ENCODE measurements around the gene SERPINA6. TPM values are rescaled to one million over a fixed set of nuclear protein-coding genes. Genes with fewer than 3 reads are reported as not detected.
"Not testable (repeated sequence)": the region's sequence is repeated elsewhere in the genome, so short reads cannot be mapped to it uniquely, and the experiment has no call there.

Gene SERPINA6
- total RNA-seq, 1 experiment from 2014 or later = not detected

- no TSS peak for BruUV-seq (replicated peaks)
- CTCF ChIA-PET = no interaction called here
- intact Hi-C loops (cut with micrococcal nuclease; ENCODE audit: unreplicated experiment) = no loop called here
Measured at GRCh38 chr14:94278731-94279130, 44.4 kb downstream of the SERPINA6 start.

DNA sequence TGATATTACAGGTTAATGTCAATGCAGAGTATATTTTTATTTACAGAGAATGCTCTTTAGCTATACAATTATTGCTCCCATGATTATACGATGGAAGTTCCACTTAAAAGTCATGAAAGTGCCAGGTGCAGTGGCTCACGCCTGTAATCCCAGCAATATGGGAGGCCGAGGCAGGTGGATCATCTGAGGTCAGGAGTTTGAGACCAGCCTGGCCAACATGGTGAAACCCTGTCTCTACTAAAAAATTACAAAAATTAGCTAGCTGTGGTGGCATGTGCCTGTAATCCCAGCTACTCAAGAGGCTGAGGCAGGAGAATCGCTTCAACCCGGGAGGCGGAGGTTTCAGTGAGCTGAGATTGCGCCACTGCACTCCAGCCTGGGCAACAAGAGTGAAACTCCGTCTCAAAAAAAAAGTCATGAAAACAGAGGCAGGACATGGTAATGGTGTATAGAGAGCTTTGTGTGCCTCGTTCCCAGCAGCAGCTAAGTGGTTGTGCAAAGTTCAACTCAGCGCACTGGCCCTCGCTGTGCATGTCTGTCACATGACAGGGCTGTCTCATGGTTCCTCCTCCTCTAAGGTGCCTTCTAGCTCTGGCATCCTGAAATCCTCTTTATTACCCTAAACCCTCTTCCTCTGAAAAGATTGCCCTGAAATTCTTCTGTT lies 46.1 kb downstream of the SERPINA6 start:
- POLR2A ChIA-PET (ENCODE audit: unreplicated experiment); intact Hi-C loops (cut with micrococcal nuclease; ENCODE audit: unreplicated experiment); H3K4me3 ChIP-seq; H3F3A ChIP-seq (ENCODE audit: insufficient read depth, low read depth); H3K4me1 ChIP-seq (replicated peaks; ENCODE audit: insufficient read depth); H3K27me3 ChIP-seq (ENCODE audit: insufficient read depth, low read depth); H3K4me2 ChIP-seq; H3K9me2 ChIP-seq (ENCODE audit: insufficient read depth); BruUV-seq (replicated peaks); H3K27ac ChIP-seq; H2AFZ ChIP-seq; H4K20me1 ChIP-seq (ENCODE audit: insufficient read depth); DNase-seq; H3K9me3 ChIP-seq (ENCODE audit: insufficient read depth, low read depth); H3K79me2 ChIP-seq (ENCODE audit: low read depth); CTCF ChIA-PET; H3K36me3 ChIP-seq (ENCODE audit: low read depth): not testable (repeated sequence)

More at GRCh38 chr14:94278731-94279130, 44.4 kb downstream of the SERPINA6 start:
- Histone ChIP-seq H3K27me3 (ENCODE audit: insufficient read depth, low read depth) (no peaks in the 10 kb centered on the region), H3K4me3 (no peak overlapping the region), H2AFZ (no peak overlapping the region), H3K9me3 (ENCODE audit: insufficient read depth, low read depth) (no peaks in the 10 kb centered on the region), H4K20me1 (ENCODE audit: insufficient read depth) (no peaks in the 10 kb centered on the region), H3K79me2 (ENCODE audit: low read depth) (no peaks in the 10 kb centered on the region), H3K9me2 (ENCODE audit: insufficient read depth) (no peaks in the 10 kb centered on the region), H3K4me2 (no peak overlapping the region), H3F3A (ENCODE audit: insufficient read depth, low read depth) (no peaks in the 10 kb centered on the region), H3K36me3 (ENCODE audit: low read depth) (no peaks in the 10 kb centered on the region), H3K27ac (no peak overlapping the region), H3K4me1 (replicated peaks; ENCODE audit: insufficient read depth) (no peaks in the 10 kb centered on the region)
- no peak for DNase-seq
- POLR2A ChIA-PET (ENCODE audit: unreplicated experiment) = no interaction called here
- TF ChIP-seq CTCF (conservative IDR thresholded peaks at IDR 0.05) (no peak), EZH2 (IDR thresholded peaks at IDR 0.05; ENCODE audit: low read depth) (no peak)

- H3K4me2 ChIP-seq = no peak overlapping the region
- H3K9me3 ChIP-seq (ENCODE audit: insufficient read depth, low read depth) = no peaks in the 10 kb centered on the region
- H2AFZ ChIP-seq = no peak overlapping the region
- H3K4me1 ChIP-seq (replicated peaks; ENCODE audit: insufficient read depth) = no peaks in the 10 kb centered on the region
- POLR2A ChIA-PET (ENCODE audit: unreplicated experiment) = no interaction called here
- BruUV-seq (replicated peaks) = no TSS peak
- no peaks in the 10 kb centered on the region for H3F3A ChIP-seq (ENCODE audit: insufficient read depth, low read depth)
- H3K27ac ChIP-seq = no peak overlapping the region
- H3K9me2 ChIP-seq (ENCODE audit: insufficient read depth) = no peaks in the 10 kb centered on the region
- no peaks in the 10 kb centered on the region for H3K36me3 ChIP-seq (ENCODE audit: low read depth)
- intact Hi-C loops (cut with micrococcal nuclease; ENCODE audit: unreplicated experiment) = no loop called here
- no peaks in the 10 kb centered on the region for H3K27me3 ChIP-seq (ENCODE audit: insufficient read depth, low read depth)
- H4K20me1 ChIP-seq (ENCODE audit: insufficient read depth) = no peaks in the 10 kb centered on the region
- CTCF ChIA-PET = no interaction called here
- no peaks in the 10 kb centered on the region for H3K79me2 ChIP-seq (ENCODE audit: low read depth)
- H3K4me3 ChIP-seq = no peak overlapping the region
- TF ChIP-seq CTCF (conservative IDR thresholded peaks at IDR 0.05) = no peak
- no peak for TF ChIP-seq EZH2 (IDR thresholded peaks at IDR 0.05; ENCODE audit: low read depth)
- no peak for DNase-seq
Measured at GRCh38 chr14:94269156-94269555, 54.0 kb downstream of the SERPINA6 start.

DNA sequence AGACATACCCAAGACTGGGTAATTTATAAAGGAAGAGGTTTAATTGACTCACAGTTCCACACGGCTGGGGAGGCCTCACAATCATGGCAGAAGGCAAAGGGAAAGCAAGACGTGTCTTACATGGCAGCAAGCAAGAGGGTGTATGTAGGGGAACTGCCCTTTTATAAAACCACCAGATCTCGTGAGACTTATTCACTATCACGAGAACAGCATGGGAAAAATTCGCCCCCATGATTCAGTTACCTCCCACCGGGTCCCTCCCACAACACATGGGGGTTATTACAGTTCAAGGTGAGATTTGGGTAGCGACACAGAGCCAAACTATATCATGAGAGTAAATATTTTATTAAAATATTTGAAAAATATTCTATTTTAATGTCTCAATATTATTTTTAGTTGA lies 54.6 kb downstream of the SERPINA6 start:
- H3K27me3 ChIP-seq (ENCODE audit: insufficient read depth, low read depth); H2AFZ ChIP-seq; BruUV-seq (replicated peaks); H3F3A ChIP-seq (ENCODE audit: insufficient read depth, low read depth); H4K20me1 ChIP-seq (ENCODE audit: insufficient read depth); CTCF ChIA-PET; DNase-seq; intact Hi-C loops (cut with micrococcal nuclease; ENCODE audit: unreplicated experiment); POLR2A ChIA-PET (ENCODE audit: unreplicated experiment); H3K79me2 ChIP-seq (ENCODE audit: low read depth); H3K4me1 ChIP-seq (replicated peaks; ENCODE audit: insufficient read depth); H3K9me3 ChIP-seq (ENCODE audit: insufficient read depth, low read depth); H3K36me3 ChIP-seq (ENCODE audit: low read depth); H3K27ac ChIP-seq; H3K4me3 ChIP-seq; H3K9me2 ChIP-seq (ENCODE audit: insufficient read depth); H3K4me2 ChIP-seq: not testable (repeated sequence)

Measured in PC-9 (cell line).